GM12878 (cell line): ENCODE data around the gene ELOF1. TPM values are rescaled to one million over a fixed set of nuclear protein-coding genes. Genes with fewer than 3 reads are reported as not detected.

ENCODE experiments used
- ATAC-seq: fragments of 200-7000 bp; cut with Tn5 transposase; 3 replicates; pipeline ENCODE4 v1.9.1; 2020; ENCODE audit warnings: mild to moderate bottlenecking, moderate library complexity
- BruUV-seq: library from RNA; stranded (reverse); fragments of 400-500 nt; replicated peaks from 2 replicates; lab custom pipeline; 2021; lab: Mats Ljungman, UMichigan
- CTCF ChIA-PET: fragments of 300-600 bp; sonication (Branson Sonifier 250); formaldehyde crosslinking; extraction: SDS; loops from one replicate; lab custom pipeline; 2021; ENCODE audit warnings: inconsistent platforms; lab: Yijun Ruan, JAX
- POLR2A ChIA-PET: fragments of 350-600 bp; formaldehyde crosslinking; extraction: SDS; loops from one replicate; lab custom pipeline; 2021; ENCODE audit warnings: inconsistent platforms; lab: Charles Lee
- RAD21 ChIA-PET: fragments of 300-600 bp; sonication (Branson Sonifier 250); formaldehyde crosslinking; loops from one replicate; lab custom pipeline; 2023; ENCODE audit warnings: antibody characterized with exemption; ENCODE audit not compliant: unreplicated experiment; lab: Charles Lee
- SMC1A ChIA-PET: fragments of 300-600 bp; sonication (Branson Sonifier 250); formaldehyde crosslinking; loops from one replicate; lab custom pipeline; 2023; ENCODE audit not compliant: unreplicated experiment, uncharacterized antibody; lab: Charles Lee
- DNase-seq: peaks from one replicate; pipeline ENCODE4 v3.0.0-alpha.2; 2011; ENCODE audit warnings: low read depth, low spot score
- FAIRE-seq: peaks from 3 replicates; lab custom pipeline; 2011; peaks lifted over from hg19 to GRCh38; lab: Jason Lieb, UNC
- H2AFZ ChIP-seq: 2 replicates; pipeline ENCODE4 v1.6.0; 2011; ENCODE audit warnings: low read depth, low read length, control low read depth; ENCODE audit not compliant: control insufficient read depth
- H3K27ac ChIP-seq: 2 replicates; pipeline ENCODE4 v1.5.1; 2011; ENCODE audit warnings: control low read depth; ENCODE audit not compliant: control insufficient read depth, insufficient read depth
- H3K27me3 ChIP-seq, 2 experiments: replicated peaks in 1 of 2; 2 replicates each; pipeline versions ENCODE4 v1.6.0 to v1.6.1; 2011; ENCODE audit warnings: low read length in 1 of 2; ENCODE audit not compliant: control insufficient read depth in 2 of 2, insufficient read depth in 2 of 2
- H3K36me3 ChIP-seq, 2 experiments: 2 replicates each; pipeline ENCODE4 v1.5.1; 2011; ENCODE audit warnings: low read length in 1 of 2; ENCODE audit not compliant: control insufficient read depth in 2 of 2, insufficient read depth in 2 of 2
- H3K4me1 ChIP-seq: 2 replicates; pipeline ENCODE4 v1.6.1; 2011; ENCODE audit warnings: mild to moderate bottlenecking, low read length, moderate library complexity, mixed read lengths; ENCODE audit not compliant: control insufficient read depth, insufficient read depth
- H3K4me2 ChIP-seq: 2 replicates; pipeline ENCODE4 v1.6.0; 2011; ENCODE audit warnings: control low read depth; ENCODE audit not compliant: control insufficient read depth, insufficient read depth
- H3K4me3 ChIP-seq: fragments of 200-600 bp; sonication (generic); 2 replicates; pipeline ENCODE4 v1.5.1; 2016
- H3K79me2 ChIP-seq: 2 replicates; pipeline ENCODE4 v1.6.0; 2011; ENCODE audit warnings: low read length; ENCODE audit not compliant: control insufficient read depth, insufficient read depth
- H3K9ac ChIP-seq: 2 replicates; pipeline ENCODE4 v1.8.0; 2011; ENCODE audit warnings: low read length, control low read depth, mixed read lengths; ENCODE audit not compliant: control insufficient read depth, insufficient read depth
- H3K9me3 ChIP-seq: replicated peaks from 3 replicates; pipeline ENCODE4 v1.5.1; 2011; ENCODE audit warnings: mild to moderate bottlenecking, low read length; ENCODE audit not compliant: control insufficient read depth, insufficient read depth
- H4K20me1 ChIP-seq: 2 replicates; pipeline ENCODE4 v1.6.0; 2011; ENCODE audit not compliant: control insufficient read depth, insufficient read depth
- ATF2 ChIP-seq: IDR thresholded peaks from 2 replicates; pipeline ENCODE4 v1.6.1; 2012; ENCODE audit warnings: low read length, inconsistent platforms
- CEBPB ChIP-seq, 2 experiments: fragments of 150-350 bp in 1 of 2; IDR thresholded peaks; 2 replicates each; pipeline ENCODE4 v1.6.1; 2012 to 2014; ENCODE audit warnings: low read depth in 2 of 2, low read length in 2 of 2, borderline replicate concordance in 1 of 2, inconsistent platforms in 1 of 2
- CHD2 ChIP-seq: IDR thresholded peaks from 2 replicates; pipeline ENCODE4 v1.6.1; 2011; ENCODE audit warnings: low read depth, low read length, improper control_type of control experiment, borderline replicate concordance
- HDAC2 ChIP-seq: fragments of 200-600 bp; sonication (generic); IDR thresholded peaks from 2 replicates; pipeline ENCODE4 v1.6.1; 2017
- IKZF2 ChIP-seq, 2 experiments: fragments of 450-650 bp; IDR thresholded peaks; 2 replicates each; pipeline ENCODE4 v1.6.1; 2017; ENCODE audit warnings: mild to moderate bottlenecking in 2 of 2, moderate library complexity in 2 of 2
- JUND ChIP-seq: IDR thresholded peaks from 2 replicates; pipeline ENCODE4 v1.6.1; 2012; ENCODE audit warnings: low read depth, mild to moderate bottlenecking, low read length, improper control_type of control experiment, moderate library complexity
- KAT2A ChIP-seq: conservative IDR thresholded peaks from 2 replicates; pipeline ENCODE4 v1.6.1; 2011; ENCODE audit warnings: low read depth, low read length; ENCODE audit not compliant: control insufficient read depth
- MEF2A ChIP-seq: IDR thresholded peaks from 2 replicates; pipeline ENCODE4 v1.6.1; 2011; ENCODE audit warnings: low read depth, mild to moderate bottlenecking, low read length, moderate library complexity; ENCODE audit not compliant: insufficient read depth
- NBN ChIP-seq: fragments of 450-650 bp; IDR thresholded peaks from 2 replicates; pipeline ENCODE4 v1.6.1; 2016
- NR2C1 ChIP-seq: fragments of 450-650 bp; IDR thresholded peaks from 2 replicates; pipeline ENCODE4 v1.6.1; 2017; ENCODE audit warnings: antibody characterized with exemption, mild to moderate bottlenecking, moderate library complexity
- NR2C2 ChIP-seq: IDR thresholded peaks from 2 replicates; pipeline ENCODE4 v1.6.1; 2011; ENCODE audit warnings: borderline replicate concordance, low read depth; ENCODE audit not compliant: control insufficient read depth, insufficient read length
- RB1 ChIP-seq: fragments of 450-650 bp; formaldehyde crosslinking; IDR thresholded peaks from 2 replicates; pipeline ENCODE4 v1.6.1; 2017; ENCODE audit warnings: mild to moderate bottlenecking, borderline replicate concordance
- RFX5 ChIP-seq: IDR thresholded peaks from 2 replicates; pipeline ENCODE4 v1.6.1; 2011; ENCODE audit warnings: low read depth, low read length, improper control_type of control experiment
- ZZZ3 ChIP-seq: IDR thresholded peaks from 2 replicates; pipeline ENCODE4 v1.6.1; 2011; ENCODE audit warnings: low read depth; ENCODE audit not compliant: control insufficient read depth, insufficient read length
- WGBS: methylation state at CpG from one replicate; pipeline ENCODE4 v1.1.6; 2016; ENCODE audit warnings: low lambda C conversion rate; ENCODE audit not compliant: insufficient replicate concordance, insufficient coverage; ENCODE audit errors: missing lambda C conversion rate; 5-methylcytosine and 5-hydroxymethylcytosine counted together
- in situ Hi-C: fragments of 300-500 bp; cut with MboI; formaldehyde crosslinking; loops from 9 replicates; pipeline ENCODE4 v1.14.3; 2018; ENCODE audit warnings: mixed read lengths
- intact Hi-C: fragments of 100-400 bp; cut with micrococcal nuclease; formaldehyde crosslinking; loops from one replicate; pipeline ENCODE4 v1.14.2; 2022; ENCODE audit not compliant: unreplicated experiment
- polyA plus RNA-seq, 11 experiments: library from polyadenylated mRNA; depleted of rRNA in 4 of 11; unstranded in 6 of 11; stranded (reverse) in 5 of 11; fragments of >200 nt; fragmentation: Nextera tagmentation in 4 of 11; fragmentation: Illumina TruSeq in 1 of 11; extraction: Ambion mirVana in 4 of 11; extraction: Trizol in 1 of 11; gene quantifications; 1 replicate in 1 of 11; 2 replicates in 10 of 11; pipeline versions ENCODE4 v1.2.1 to v1.2.3, GENCODE V29; 2011 to 2016; ENCODE audit warnings: inconsistent platforms in 2 of 11, missing spikeins in 2 of 11, low read depth in 1 of 11
- total RNA-seq, 4 experiments: library from RNA; depleted of rRNA in 3 of 4; stranded (reverse); fragments of >200 nt in 3 of 4; fragmentation: Illumina TruSeq in 1 of 4; extraction: Trizol in 1 of 4; gene quantifications; 2 replicates each; pipeline versions ENCODE4 v1.2.1 to v1.2.3, GENCODE V29; 2013 to 2021
- TF ChIP-seq, protein P1 (sequence below), 3 experiments: IDR thresholded peaks in 2 of 3; conservative IDR thresholded peaks in 1 of 3; 2 replicates each; pipeline ENCODE4 v1.5.1; 2011; ENCODE audit warnings: low read depth in 3 of 3, low read length in 3 of 3, mild to moderate bottlenecking in 3 of 3, control low read depth in 2 of 3, moderate library complexity in 2 of 3, inconsistent platforms in 1 of 3, mixed read lengths in 1 of 3; ENCODE audit not compliant: control insufficient read depth in 2 of 3, insufficient read depth in 1 of 3; ENCODE audit errors: extremely low read depth in 1 of 3
- TF ChIP-seq, protein P2 (sequence below): fragments of 450-650 bp; IDR thresholded peaks from 2 replicates; pipeline ENCODE4 v1.6.1; 2017; ENCODE audit warnings: mild to moderate bottlenecking, low read depth, inconsistent platforms; ENCODE audit not compliant: poor library complexity, severe bottlenecking

Gene ELOF1
- total and polyA plus RNA-seq, 10 of the 15 experiments (the other 5 are each of a cell fraction or from before 2014, with no cell fraction given) = 11.7 to 124 (median 92.9) TPM

- TF ChIP-seq, protein P1, sequence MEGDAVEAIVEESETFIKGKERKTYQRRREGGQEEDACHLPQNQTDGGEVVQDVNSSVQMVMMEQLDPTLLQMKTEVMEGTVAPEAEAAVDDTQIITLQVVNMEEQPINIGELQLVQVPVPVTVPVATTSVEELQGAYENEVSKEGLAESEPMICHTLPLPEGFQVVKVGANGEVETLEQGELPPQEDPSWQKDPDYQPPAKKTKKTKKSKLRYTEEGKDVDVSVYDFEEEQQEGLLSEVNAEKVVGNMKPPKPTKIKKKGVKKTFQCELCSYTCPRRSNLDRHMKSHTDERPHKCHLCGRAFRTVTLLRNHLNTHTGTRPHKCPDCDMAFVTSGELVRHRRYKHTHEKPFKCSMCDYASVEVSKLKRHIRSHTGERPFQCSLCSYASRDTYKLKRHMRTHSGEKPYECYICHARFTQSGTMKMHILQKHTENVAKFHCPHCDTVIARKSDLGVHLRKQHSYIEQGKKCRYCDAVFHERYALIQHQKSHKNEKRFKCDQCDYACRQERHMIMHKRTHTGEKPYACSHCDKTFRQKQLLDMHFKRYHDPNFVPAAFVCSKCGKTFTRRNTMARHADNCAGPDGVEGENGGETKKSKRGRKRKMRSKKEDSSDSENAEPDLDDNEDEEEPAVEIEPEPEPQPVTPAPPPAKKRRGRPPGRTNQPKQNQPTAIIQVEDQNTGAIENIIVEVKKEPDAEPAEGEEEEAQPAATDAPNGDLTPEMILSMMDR (IDR thresholded peaks at IDR 0.05 in 2 of 3, conservative IDR thresholded peaks at IDR 0.05 in 1 of 3; ENCODE audit: control insufficient read depth in 2 of 3, extremely low read depth in 1 of 3, insufficient read depth in 1 of 3, low read depth in 3 of 3, low read length in 3 of 3) = no peak
- TF ChIP-seq JUND (no peak), ZZZ3 (no peak), RB1 (no peak), CHD2 (no peak)
These were observed 35.1 kb upstream of the ELOF1 start (continued) for GRCh38 chr19:11594084-11594483.

GRCh38 chr19:11587975-11588631 lies 29.1 kb upstream of the ELOF1 start:
- ChIA-PET SMC1A (interaction anchor here (0.5 to 12.2 kb wide), 9 partner anchors 20 to 262 kb away, joined by 3 to 215 read pairs (median 4); partner anchors contain the start of genes ECSIT and ELOF1), CTCF (interaction anchor here (0.8 to 14.2 kb wide), 8 partner anchors 8 to 211 kb away, joined by 3 to 225 read pairs (median 4); partner anchors contain the start of genes ECSIT and ELOF1), RAD21 (interaction anchor here (0.9 to 11.4 kb wide), 6 partner anchors 20 to 207 kb away, joined by 3 to 172 read pairs (median 6); partner anchors contain the start of genes ECSIT and ELOF1), POLR2A (interaction anchor here (0.7 to 1.3 kb wide), 2 partner anchors 25 to 1248 kb away, joined by 7 to 11 read pairs; no protein-coding TSS in a partner anchor)
- WGBS = 56% methylated on average over 13 of the region's 13 CpGs
- H3K4me3 ChIP-seq = no peak overlapping the region
- FAIRE-seq (no peak), DNase-seq (no peak), ATAC-seq (no peak)
- peak overlapping the region; percentile 58; the same call in 1 of the 2 replicates for H2AFZ ChIP-seq
- H3K36me3 ChIP-seq = no peaks in the 10 kb centered on the region
- intact Hi-C loops = loop anchor here (1.0 kb wide), 3 partner anchors 28 to 92 kb away; no protein-coding TSS in a partner anchor
- H3K27ac ChIP-seq = no peak overlapping the region
- no peak overlapping the region for H3K9ac ChIP-seq
- H3K4me2 ChIP-seq = peak overlapping the region; percentile 14; the same call in 1 of the 2 replicates
- H3K4me1 ChIP-seq = peaks cover 21% of the 10 kb centered on the region
- H3K9me3 ChIP-seq = no peaks in the 10 kb centered on the region
- no peaks in the 10 kb centered on the region for H3K27me3 ChIP-seq
- no TSS peak for BruUV-seq
- no peaks in the 10 kb centered on the region for H4K20me1 ChIP-seq
- H3K79me2 ChIP-seq = no peaks in the 10 kb centered on the region
- in situ Hi-C loops = loop anchor here (5.0 to 25.0 kb wide), 2 partner anchors 91 to 1574 kb away; partner anchors contain the start of genes IER2 and STX10
- TF ChIP-seq HDAC2 (no peak), NBN (no peak), MEF2A (no peak), JUND (no peak), RFX5 (no peak), IKZF2 (IDR thresholded peaks at IDR 0.05) (no peak), ATF2 (no peak), NR2C2 (no peak), CEBPB (IDR thresholded peaks at IDR 0.05; ENCODE audit: borderline replicate concordance in 1 of 2, low read depth in 2 of 2, low read length in 2 of 2) (no peak), NR2C1 (no peak), KAT2A (no peak)
- TF ChIP-seq, protein P2, sequence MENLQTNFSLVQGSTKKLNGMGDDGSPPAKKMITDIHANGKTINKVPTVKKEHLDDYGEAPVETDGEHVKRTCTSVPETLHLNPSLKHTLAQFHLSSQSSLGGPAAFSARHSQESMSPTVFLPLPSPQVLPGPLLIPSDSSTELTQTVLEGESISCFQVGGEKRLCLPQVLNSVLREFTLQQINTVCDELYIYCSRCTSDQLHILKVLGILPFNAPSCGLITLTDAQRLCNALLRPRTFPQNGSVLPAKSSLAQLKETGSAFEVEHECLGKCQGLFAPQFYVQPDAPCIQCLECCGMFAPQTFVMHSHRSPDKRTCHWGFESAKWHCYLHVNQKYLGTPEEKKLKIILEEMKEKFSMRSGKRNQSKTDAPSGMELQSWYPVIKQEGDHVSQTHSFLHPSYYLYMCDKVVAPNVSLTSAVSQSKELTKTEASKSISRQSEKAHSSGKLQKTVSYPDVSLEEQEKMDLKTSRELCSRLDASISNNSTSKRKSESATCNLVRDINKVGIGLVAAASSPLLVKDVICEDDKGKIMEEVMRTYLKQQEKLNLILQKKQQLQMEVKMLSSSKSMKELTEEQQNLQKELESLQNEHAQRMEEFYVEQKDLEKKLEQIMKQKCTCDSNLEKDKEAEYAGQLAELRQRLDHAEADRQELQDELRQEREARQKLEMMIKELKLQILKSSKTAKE = no peak
